NCI-H2171 treated with DMSO at 0.1 percent for 48 hours (cell line): ENCODE data around the gene CARF.
A peak's percentile ranks its signal among the peaks of the same experiment; 100 is the strongest.
"Not testable (repeated sequence)": the region's sequence is repeated elsewhere in the genome, so short reads cannot be mapped to it uniquely, and the experiment has no call there.

ENCODE experiments used
- DNase-seq: peaks from one replicate; lab custom pipeline; 2025; lab: John Stamatoyannopoulos, UW

The CARF gene, protein sequence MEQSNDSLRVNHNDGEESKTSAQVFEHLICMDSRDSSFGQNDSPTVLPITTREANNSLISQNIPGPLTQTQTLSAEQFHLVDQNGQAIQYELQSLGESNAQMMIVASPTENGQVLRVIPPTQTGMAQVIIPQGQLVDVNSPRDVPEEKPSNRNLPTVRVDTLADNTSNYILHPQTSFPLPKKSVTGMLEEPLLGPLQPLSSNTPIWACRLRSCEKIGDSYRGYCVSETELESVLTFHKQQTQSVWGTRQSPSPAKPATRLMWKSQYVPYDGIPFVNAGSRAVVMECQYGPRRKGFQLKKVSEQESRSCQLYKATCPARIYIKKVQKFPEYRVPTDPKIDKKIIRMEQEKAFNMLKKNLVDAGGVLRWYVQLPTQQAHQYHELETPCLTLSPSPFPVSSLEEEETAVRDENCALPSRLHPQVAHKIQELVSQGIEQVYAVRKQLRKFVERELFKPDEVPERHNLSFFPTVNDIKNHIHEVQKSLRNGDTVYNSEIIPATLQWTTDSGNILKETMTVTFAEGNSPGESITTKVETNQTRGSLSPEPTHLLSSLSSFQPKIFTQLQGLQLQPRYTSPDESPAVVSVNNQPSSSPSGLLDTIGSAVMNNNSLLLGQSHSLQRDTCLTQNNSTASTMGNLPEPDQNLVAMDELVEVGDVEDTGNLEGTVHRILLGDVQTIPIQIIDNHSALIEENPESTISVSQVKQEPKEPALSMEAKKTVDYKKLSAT

DNA sequence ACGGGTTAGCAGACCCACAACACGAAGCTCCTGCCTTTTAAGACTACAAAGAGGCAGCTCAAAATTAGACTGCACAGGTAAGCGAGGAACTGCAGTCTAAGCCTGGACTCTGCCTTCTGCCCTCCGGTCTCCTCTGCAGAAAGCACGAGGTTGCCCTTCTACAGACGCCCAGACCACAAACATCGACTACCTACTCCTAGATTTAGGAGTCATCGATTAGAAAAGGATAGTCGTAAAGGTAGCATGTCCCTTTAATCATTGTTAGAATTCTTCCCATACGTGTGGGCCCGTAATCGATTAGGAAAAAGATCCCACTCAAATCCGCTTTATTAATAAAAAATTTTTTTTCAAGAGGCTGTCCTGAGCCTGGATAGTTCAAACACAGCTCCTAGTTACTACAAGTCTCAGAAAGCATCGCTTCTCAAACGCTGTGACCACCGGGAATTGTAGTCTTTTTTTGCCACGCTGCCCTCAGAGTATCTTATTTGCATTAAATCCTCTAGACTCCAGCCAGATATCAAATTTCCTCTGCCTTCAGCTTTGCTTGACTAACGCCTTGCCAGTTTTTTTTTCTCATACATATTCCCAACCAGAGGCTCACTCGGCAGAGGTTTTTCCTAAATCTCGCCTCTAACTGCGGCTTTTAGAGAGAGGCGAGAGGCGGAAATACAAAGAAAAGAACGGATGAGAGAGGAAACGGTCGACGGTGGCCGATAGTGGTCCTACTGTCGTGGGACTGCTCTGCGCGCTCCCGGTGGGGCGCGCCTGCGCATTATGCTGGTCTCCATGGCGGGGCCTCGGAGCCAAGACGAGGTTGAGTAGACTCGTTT lies at the start of gene CARF, which contains the start of gene WDR12:
Gene CARF, plus strand, starts transcription at position 764 of the 830 bp plus-strand sequence. CDS start 29,628 bp downstream, outside the sequence.
Gene WDR12, minus strand, starts transcription at position 162 of the 830 bp plus-strand sequence. CDS start 197 bp downstream, outside the sequence.
- peak; percentile 98 for DNase-seq

DNA sequence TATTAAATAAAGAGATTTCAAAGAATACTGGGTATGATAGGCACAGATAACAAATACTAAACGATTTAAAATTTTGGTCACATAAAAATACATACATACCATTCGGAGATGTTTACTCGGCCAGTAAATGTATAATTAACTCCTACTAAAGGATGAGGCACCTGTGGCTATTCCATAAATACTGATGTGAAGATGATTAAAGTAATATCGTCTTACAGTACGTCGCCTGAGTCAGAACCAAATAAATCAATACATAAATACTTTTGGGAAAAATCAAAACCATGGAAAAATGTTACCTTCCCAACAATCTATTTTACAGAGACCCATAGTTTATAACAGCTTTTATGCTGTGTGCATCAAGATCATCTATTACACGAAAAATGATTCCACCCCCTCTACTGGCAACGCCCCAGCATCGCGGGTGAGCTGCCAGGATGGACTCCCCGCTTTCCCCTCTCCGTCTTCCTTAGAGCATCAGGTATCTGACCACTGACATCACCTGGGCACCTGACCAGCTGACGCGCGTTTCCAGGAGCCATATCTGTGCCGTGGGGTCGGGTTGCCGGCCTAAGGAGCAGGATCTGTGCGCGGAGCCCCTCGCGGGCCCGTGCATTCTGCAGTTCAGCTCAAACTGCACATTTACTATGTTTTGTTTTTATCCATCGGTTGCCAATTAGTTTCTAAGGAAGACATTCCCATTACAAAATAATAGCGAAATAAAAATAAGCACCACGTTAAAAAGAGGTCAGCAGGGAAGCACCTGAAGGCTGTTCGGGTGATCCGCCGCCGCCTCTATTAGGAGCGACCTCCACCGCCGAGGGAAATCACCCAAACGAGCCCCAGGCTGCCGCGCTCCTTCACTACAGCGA lies 41.4 kb upstream of the CARF start:
- peak; percentile 85 for DNase-seq

DNA sequence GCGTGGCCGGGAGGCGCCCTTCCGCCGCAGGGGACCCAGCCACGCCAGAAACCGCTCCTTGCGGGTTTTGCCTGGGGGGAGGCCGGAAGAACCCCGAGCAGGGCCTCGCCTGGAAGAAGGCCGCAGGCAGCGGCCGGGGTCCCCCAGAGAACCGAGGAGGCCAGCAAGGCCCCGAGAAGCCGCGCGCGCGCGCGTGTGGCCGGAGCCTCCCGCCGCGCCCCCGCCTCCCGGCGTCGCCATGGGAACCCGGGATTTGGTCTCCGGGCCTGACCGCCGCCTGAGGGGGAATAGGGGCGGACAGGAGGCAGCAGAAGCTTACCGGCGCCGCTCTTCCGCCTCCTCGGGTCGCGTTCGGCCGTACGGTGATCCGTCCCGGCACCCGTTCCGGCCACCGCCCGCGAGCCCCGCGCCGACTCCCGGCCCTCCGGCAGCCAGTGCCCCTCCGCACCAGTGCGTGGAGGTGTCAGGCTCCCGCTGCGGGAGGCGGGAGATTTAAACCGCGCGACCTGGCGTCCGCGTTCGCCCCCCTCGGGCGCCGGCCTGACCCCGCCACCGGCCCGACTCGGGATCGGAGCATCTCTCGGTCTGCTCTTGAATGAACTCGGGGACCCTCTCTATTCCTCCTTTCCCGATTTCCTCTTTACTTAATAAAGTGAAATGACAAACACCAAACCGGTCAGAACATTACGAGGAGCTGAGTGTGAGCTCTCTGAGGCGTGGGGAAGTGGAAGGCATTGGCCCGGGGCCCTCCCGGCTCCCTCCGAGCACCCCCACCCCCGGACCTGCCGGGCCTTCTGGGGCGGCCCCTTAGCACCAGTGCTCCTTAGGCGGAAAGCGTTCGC lies 40.6 kb upstream of the CARF start, which contains the start of gene ICA1L:
Gene ICA1L, minus strand, starts transcription at position 467 of the 842 bp plus-strand sequence. CDS start 42,757 bp downstream, outside the sequence.
- DNase-seq = peak; percentile 44

DNA sequence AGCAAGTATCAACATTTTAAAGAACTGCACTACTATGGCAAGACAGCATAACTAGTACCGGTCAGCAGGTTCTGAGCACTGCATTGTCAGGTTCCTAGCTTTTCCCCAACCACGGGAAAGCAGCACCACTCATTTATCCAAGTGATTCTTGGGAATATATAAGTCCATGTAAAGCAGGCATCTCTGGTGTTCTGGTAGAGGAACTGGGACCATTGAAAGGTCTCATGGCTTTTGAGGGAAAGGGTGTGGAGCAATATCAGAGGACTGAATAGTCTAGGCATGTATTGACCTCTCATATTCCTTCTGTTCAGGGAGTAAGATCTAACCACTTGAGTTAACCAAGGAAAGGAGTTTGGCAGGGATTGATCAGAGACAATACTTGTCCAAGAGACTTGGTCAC lies 34.4 kb upstream of the CARF start:
- DNase-seq = no peak

DNA sequence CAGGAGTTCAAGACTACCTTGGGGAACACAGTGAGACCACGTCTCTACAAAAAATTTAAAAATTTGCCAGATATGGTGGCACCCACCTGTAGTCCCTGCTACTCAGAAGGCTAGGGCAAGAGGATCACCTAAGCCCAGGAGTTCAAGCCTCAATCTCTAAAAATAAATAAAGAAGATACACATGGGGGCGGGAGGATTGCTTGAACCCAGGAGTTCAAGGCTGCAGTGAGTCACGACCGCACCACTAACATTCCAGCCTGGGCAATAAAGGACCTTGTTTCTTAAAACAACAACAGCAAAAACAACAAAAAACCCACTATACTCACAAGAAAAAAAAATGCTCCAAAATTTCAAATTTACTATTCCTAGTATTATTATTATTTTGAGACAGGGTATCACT lies 30.5 kb upstream of the CARF start:
- DNase-seq = no peak

DNA sequence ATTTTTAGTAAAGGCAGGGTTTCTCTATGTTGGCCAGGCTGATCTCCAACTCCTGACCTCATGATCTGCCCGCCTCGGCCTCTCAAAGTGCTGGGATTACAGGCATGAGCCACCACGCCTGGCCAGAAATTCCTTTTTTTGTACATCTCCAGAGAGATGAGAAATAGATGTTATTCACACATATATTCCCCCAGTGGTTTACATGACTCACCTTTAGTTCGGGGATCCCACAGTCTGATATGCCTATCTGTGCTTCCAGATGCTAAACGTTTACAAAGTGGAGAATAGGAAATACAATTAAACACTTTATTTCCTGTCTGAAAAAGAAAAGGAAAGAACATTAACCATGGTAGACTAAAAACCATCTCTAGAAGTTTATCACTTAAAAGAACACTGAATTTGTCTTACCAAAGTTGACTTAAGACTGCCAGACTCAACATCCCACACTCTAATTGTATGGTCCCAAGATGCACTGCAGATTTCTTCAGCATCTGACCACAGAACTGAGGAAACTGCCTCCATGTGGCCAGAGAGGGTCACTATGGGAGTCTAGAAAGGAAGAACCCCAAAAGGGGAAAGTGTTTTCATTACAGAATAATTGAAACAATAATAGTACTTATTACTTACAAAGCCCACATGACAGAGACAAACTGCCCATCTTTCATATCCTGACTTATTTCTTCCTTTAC lies 27.9 kb upstream of the CARF start:
- no peak for DNase-seq

DNA sequence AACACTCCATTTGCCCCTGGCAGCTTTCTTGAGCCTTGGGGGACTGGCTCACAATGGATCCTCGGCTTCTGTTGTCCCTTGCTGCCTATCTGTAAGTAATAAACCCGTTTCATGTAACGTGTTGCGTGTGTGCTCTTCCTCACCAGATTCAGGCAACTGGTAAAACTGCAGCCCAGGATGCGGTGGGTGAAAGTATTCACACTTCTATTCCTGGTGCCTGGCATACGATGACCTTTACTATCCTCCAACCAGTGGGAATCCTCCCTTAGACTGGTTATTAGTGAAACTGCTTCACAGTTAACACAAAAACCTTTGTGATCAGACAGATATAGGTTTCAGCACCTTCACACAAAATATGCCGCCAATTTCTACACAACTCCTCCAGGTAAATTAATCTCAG lies 26.9 kb upstream of the CARF start:
- DNase-seq = no peak

DNA sequence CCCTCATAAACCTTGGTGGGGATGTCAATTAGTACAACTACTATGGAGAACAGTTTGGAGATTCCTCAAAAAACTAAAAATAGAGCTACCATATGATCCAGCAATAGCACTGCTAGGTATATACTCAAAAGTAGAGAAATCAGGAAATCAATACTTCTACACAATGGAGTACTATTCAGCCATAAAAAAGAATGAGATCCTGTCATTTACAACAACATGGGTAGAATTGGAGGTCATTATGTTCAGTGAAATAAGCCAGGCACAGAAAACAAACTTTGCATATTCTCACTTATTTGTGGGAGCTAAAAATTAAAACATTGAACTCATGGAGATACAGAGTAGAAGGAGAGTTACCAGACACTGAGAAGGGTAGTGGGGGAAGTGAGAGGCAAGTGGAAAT lies 6.6 kb upstream of the CARF start:
- DNase-seq = not testable (repeated sequence)

DNA sequence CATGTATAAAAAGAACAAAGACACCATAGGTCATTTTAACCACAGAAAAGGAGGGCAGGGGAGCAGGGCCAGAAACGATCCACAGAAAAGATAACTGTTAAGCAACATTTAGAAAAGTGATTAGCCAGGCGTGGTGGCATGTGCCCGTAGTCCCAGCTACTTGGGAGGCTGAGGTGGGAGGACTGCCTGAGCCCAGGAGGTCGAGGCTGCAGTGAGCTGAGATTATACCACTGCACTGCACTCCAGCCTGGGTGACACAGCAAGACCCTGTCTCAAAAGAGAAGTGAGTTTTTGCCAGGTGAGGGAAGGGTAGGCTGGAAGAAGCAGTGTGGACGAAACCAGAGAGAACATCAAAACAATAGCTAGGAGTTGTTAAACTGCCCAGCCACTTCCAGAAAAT lies 3.9 kb upstream of the CARF start:
- DNase-seq = no peak

DNA sequence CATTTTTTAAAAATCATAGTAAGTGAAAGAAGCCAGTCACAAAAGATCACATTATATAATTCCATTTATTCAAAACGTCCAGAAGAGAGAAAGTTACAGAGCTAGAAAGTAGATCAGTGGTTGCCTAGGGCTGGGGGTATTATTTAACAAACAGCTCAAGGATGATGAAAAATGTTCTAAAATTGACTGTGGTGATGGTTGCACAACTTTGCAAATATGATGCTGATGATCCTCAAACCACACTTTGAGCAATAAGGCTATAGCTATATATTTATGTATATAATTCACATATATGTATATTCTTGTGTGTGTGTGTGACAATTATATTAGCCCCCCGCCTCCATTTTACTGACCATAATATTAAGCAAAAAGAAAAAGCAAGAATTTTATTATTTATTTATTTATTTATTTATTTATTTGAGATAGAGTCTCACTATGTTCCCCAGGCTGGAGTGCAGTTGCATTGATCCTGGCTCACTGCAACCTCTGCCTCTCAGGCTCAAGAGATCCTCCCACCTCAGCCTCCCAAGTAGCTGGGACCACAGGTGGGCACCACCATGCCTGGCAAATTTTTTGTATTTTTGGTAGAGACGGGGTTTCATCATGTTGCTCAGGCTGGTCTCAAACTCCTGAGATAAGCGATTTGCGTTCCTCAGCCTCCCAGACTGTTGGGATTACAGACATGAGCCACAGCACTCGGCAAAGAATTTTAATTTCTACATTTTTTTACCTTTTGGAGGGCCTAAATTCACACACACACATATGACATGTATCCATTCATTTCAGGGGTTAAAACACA lies 2.5 kb upstream of the CARF start:
- DNase-seq = no peak

DNA sequence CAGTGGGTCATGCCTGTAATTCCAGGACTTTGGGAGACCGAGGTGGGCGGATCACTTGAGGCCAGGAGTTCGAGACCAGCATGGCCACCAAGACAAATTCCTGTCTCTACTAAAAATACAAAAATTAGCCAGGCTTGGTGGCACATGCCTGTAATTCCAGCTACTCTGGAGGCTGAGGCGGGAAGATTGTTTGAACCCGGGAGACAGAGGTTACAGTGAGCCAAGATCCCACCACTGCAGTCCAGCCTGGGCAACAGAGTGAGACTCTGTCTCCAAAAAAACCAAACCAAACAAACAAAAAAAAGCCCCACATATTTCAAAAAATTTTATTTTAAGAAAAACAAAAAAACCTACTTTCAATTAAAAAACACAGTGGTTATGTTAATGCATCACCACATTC lies 1.8 kb upstream of the CARF start:
- DNase-seq = not testable (repeated sequence)

DNA sequence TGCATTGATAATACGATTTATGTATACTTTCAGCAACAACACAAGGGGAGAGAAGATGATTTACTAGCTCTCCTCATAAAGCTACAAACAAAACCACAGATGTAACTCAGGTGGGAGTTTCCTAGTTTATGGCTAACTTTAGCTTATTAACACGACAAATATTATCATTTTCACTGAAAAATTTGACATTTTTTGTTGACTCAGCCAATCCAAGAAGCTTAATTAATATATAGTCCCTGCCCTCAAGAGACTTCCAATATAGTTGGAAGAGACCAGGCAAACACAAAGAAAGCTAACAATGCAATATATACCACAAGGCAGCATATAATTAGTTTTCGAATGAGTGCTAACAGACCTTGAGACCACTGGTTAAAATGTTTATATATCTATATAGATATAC lies 1.4 kb upstream of the CARF start:
- no peak for DNase-seq

DNA sequence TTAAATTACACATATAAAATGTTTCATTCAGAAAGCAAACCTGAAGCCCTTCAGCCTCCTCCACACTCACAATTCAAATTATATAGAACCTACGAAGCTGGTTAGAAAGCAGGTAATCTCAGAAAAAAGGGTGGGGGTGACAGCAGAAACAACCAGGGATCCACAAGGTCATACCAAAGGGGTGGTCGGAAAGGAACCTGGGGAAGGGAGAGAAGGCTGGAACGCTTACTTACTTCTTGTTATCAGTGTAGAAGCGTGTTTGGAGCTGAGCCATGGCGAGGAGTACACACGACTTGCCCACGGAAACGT lies 918 bp upstream of the CARF start:
- DNase-seq = no peak

DNA sequence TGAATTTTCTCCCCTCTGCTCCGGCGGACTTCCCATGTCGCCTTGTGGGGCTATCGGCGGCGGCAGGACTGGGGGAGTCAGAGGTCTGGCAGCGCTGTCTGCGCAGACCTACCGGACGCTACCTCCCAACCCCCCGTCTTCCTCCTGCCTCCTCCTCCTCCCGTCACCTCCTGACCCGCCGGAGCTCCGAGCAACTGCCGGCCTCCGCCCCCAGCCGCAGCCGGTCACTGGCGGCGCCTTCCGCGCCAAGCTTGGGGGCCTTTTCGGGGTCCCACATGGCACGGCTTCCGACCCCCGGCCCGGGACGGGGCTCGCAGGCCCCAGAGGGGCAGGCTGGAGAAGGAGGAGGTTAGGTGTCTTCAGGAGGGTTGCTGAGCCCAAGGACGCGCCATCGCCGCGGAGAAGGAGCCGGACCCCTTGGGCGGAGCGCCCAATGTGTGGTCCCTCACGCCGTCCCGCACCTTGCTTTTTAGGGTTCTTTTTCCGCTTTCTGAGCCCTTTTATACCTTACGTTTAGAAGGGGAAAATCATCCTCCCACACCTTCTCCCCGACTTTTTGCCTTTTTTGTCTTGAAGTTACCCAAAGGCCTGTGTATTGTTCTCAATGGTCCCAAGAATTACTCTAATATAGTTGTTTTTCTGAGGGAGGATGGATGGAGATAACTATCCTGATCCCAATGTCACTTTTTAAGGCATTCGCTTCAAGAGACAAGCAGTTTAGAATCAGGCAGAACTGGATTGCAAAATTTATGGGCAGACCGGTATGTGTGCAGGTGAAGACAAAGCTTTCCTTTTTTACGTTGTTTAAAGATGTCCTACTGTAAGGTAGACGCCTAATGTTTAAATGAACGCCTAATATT lies 497 bp downstream of the CARF start:
- not testable (repeated sequence) for DNase-seq

DNA sequence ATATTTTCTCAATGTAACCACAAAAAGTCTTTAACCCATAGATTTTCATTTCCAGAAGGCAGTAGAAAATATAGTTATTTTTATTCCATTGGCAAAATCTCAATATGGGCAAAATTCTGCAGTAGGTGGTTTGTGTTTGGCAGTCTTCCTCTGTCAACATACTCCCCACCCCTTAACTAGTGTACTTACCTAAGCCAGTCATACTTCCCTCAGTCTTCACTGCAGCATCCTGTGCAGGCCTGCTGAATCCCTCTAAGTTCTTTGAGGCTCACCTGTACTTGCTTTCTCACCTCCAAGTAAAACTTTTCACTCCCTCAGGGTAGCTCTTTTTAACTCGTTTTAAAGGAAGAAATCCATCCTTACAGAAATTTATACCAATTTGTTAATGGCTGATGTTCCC lies 6.8 kb downstream of the CARF start:
- DNase-seq = no peak

DNA sequence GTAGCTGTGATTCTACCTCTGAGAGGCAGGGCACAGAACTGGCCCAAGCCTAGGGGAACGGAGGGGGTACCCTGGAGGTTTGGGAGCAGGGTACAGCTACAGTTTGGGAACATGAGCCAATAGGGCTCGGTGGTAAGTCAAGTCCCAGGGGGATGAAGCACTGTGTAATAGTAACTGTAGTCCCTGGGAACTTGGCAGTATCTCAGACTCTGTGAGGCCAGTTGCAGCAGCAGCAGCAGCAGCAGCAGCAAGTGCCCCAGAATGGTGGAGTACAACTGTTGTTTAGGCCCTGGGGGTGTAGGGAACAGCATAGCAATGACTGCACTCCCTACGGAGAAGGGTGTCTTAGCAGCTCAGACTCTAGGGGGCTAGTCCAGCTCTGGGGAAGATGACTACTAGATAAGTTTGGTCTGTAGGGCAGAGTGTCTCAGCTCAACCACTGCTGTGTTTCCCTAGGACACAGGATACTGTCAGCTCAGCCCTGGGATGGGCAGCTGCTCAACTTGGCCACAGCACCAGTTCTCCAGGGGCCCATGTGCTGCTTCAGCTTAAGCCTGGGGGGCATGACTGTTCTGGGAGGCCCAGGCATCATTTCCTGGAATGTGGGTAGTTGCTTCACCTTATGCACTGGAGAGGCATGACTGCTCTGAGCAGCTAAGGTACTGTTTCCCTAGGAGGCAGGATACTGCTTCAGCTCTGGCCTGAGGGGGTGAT lies 20.5 kb downstream of the CARF start:
- DNase-seq = no peak

DNA sequence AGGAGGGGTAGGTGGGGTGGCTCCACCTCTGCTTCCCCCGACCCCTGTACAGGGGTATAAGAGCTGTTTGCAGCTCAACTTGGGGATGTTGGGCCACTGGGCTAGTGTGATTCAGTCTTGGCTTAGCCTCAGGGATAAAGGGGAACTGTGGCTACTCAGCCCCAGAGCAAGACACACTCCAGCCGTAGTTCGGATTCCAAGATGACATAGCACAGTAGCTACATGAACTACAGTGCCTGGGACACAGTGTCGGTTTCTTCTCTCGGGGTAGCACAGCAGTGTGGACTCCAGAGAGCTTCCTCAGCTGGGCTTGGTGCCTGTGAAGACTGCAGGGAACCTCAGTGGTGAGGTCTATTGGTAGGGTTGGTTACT lies 21.1 kb downstream of the CARF start:
- no peak for DNase-seq
